ENCODE data around the gene DES. TPM values are rescaled to one million over a fixed set of nuclear protein-coding genes. Genes with fewer than 3 reads are reported as not detected.

DES gene
- total RNA-seq, 1 experiment from 2014 or later: not detected

GRCh38 chr2:219442256-219443015 is 24.3 kb downstream of the DES start:
- Histone ChIP-seq H3K9me2 (replicated peaks; ENCODE audit: insufficient read depth, low read length) (no peaks in the 10 kb centered on the region), H3K4me2 (ENCODE audit: low read depth, low read length, poor library complexity, severe bottlenecking) (no peak overlapping the region), H3K36me3 (ENCODE audit: insufficient read depth, low read length) (no peaks in the 10 kb centered on the region), H3K4me1 (ENCODE audit: low read length) (peaks cover 12% of the 10 kb centered on the region), H3K9me3 (ENCODE audit: low read length) (no peaks in the 10 kb centered on the region), H3K4me3 (ENCODE audit: low read length) (no peak overlapping the region), H3K9ac (ENCODE audit: low read length) (no peak overlapping the region), H3K27me3 (ENCODE audit: low read length) (no peaks in the 10 kb centered on the region), H4K20me1 (ENCODE audit: insufficient read depth, low read depth, low read length) (no peaks in the 10 kb centered on the region), H2AFZ (ENCODE audit: low read length) (no peak overlapping the region), H3K79me2 (ENCODE audit: low read length) (no peaks in the 10 kb centered on the region), H3K27ac (ENCODE audit: low read length) (no peak overlapping the region)
- DNase-seq: no peak

GRCh38 chr2:219443016-219443696 is 25.0 kb downstream of the DES start:
- no peak overlapping the region for H3K4me2 ChIP-seq (ENCODE audit: low read depth, low read length, poor library complexity, severe bottlenecking)

GRCh38 chr2:219443697-219444023 is 25.5 kb downstream of the DES start:
- H4K20me1 ChIP-seq (ENCODE audit: insufficient read depth, low read depth, low read length): no peaks in the 10 kb centered on the region
- no peak overlapping the region for H2AFZ ChIP-seq (ENCODE audit: low read length)
- no peaks in the 10 kb centered on the region for H3K9me3 ChIP-seq (ENCODE audit: low read length)
- H3K27me3 ChIP-seq (ENCODE audit: low read length): no peaks in the 10 kb centered on the region
- no peak overlapping the region for H3K27ac ChIP-seq (ENCODE audit: low read length)
- no peak overlapping the region for H3K4me2 ChIP-seq (ENCODE audit: low read depth, low read length, poor library complexity, severe bottlenecking)
- DNase-seq: no peak
- no peaks in the 10 kb centered on the region for H3K9me2 ChIP-seq (replicated peaks; ENCODE audit: insufficient read depth, low read length)
- H3K4me1 ChIP-seq (ENCODE audit: low read length): peaks cover 7% of the 10 kb centered on the region
- H3K4me3 ChIP-seq (ENCODE audit: low read length): no peak overlapping the region
- no peak overlapping the region for H3K9ac ChIP-seq (ENCODE audit: low read length)
- H3K79me2 ChIP-seq (ENCODE audit: low read length): no peaks in the 10 kb centered on the region
- no peaks in the 10 kb centered on the region for H3K36me3 ChIP-seq (ENCODE audit: insufficient read depth, low read length)

More at GRCh38 chr2:219443016-219443696, 25.0 kb downstream of the DES start:
- Histone ChIP-seq H2AFZ (ENCODE audit: low read length) (no peak overlapping the region), H3K9me3 (ENCODE audit: low read length) (no peaks in the 10 kb centered on the region), H3K4me3 (ENCODE audit: low read length) (no peak overlapping the region), H4K20me1 (ENCODE audit: insufficient read depth, low read depth, low read length) (no peaks in the 10 kb centered on the region), H3K4me1 (ENCODE audit: low read length) (peaks cover 12% of the 10 kb centered on the region), H3K27ac (ENCODE audit: low read length) (no peak overlapping the region), H3K79me2 (ENCODE audit: low read length) (no peaks in the 10 kb centered on the region), H3K9me2 (replicated peaks; ENCODE audit: insufficient read depth, low read length) (no peaks in the 10 kb centered on the region), H3K36me3 (ENCODE audit: insufficient read depth, low read length) (no peaks in the 10 kb centered on the region), H3K27me3 (ENCODE audit: low read length) (no peaks in the 10 kb centered on the region), H3K9ac (ENCODE audit: low read length) (no peak overlapping the region)
- DNase-seq: no peak

- Histone ChIP-seq H3K9ac (ENCODE audit: low read length) (no peak overlapping the region), H2AFZ (ENCODE audit: low read length) (no peak overlapping the region), H3K4me2 (ENCODE audit: low read depth, low read length, poor library complexity, severe bottlenecking) (no peak overlapping the region), H3K4me3 (ENCODE audit: low read length) (no peak overlapping the region), H4K20me1 (ENCODE audit: insufficient read depth, low read depth, low read length) (no peaks in the 10 kb centered on the region), H3K9me2 (replicated peaks; ENCODE audit: insufficient read depth, low read length) (no peaks in the 10 kb centered on the region), H3K9me3 (ENCODE audit: low read length) (no peaks in the 10 kb centered on the region), H3K27me3 (ENCODE audit: low read length) (no peaks in the 10 kb centered on the region), H3K36me3 (ENCODE audit: insufficient read depth, low read length) (no peaks in the 10 kb centered on the region), H3K4me1 (ENCODE audit: low read length) (peaks cover 7% of the 10 kb centered on the region), H3K27ac (ENCODE audit: low read length) (no peak overlapping the region), H3K79me2 (ENCODE audit: low read length) (no peaks in the 10 kb centered on the region)
- DNase-seq: no peak
These were observed 26.5 kb downstream of the DES start for GRCh38 chr2:219444566-219445091.

GRCh38 chr2:219445220-219445640 is 27.1 kb downstream of the DES start:
- H4K20me1 ChIP-seq (ENCODE audit: insufficient read depth, low read depth, low read length): no peaks in the 10 kb centered on the region
- no peak overlapping the region for H3K9ac ChIP-seq (ENCODE audit: low read length)
- no peak overlapping the region for H3K4me3 ChIP-seq (ENCODE audit: low read length)
- no peaks in the 10 kb centered on the region for H3K27me3 ChIP-seq (ENCODE audit: low read length)
- H3K4me2 ChIP-seq (ENCODE audit: low read depth, low read length, poor library complexity, severe bottlenecking): no peak overlapping the region
- no peaks in the 10 kb centered on the region for H3K36me3 ChIP-seq (ENCODE audit: insufficient read depth, low read length)
- DNase-seq: no peak
- no peak overlapping the region for H3K27ac ChIP-seq (ENCODE audit: low read length)
- H3K9me3 ChIP-seq (ENCODE audit: low read length): no peaks in the 10 kb centered on the region
- no peaks in the 10 kb centered on the region for H3K9me2 ChIP-seq (replicated peaks; ENCODE audit: insufficient read depth, low read length)
- no peaks in the 10 kb centered on the region for H3K79me2 ChIP-seq (ENCODE audit: low read length)
- H2AFZ ChIP-seq (ENCODE audit: low read length): no peak overlapping the region
- peaks cover 7% of the 10 kb centered on the region for H3K4me1 ChIP-seq (ENCODE audit: low read length)

GRCh38 chr2:219446101-219446504 is 27.9 kb downstream of the DES start:
- Histone ChIP-seq H4K20me1 (ENCODE audit: insufficient read depth, low read depth, low read length) (no peaks in the 10 kb centered on the region), H3K9me2 (replicated peaks; ENCODE audit: insufficient read depth, low read length) (no peaks in the 10 kb centered on the region), H2AFZ (ENCODE audit: low read length) (no peak overlapping the region), H3K4me1 (ENCODE audit: low read length) (peaks cover 7% of the 10 kb centered on the region), H3K36me3 (ENCODE audit: insufficient read depth, low read length) (no peaks in the 10 kb centered on the region), H3K27ac (ENCODE audit: low read length) (no peak overlapping the region), H3K9me3 (ENCODE audit: low read length) (no peaks in the 10 kb centered on the region), H3K79me2 (ENCODE audit: low read length) (no peaks in the 10 kb centered on the region), H3K27me3 (ENCODE audit: low read length) (no peaks in the 10 kb centered on the region), H3K4me3 (ENCODE audit: low read length) (no peak overlapping the region), H3K9ac (ENCODE audit: low read length) (no peak overlapping the region), H3K4me2 (ENCODE audit: low read depth, low read length, poor library complexity, severe bottlenecking) (no peak overlapping the region)
- DNase-seq: peak; percentile 46

- no peak overlapping the region for H3K4me2 ChIP-seq (ENCODE audit: low read depth, low read length, poor library complexity, severe bottlenecking)
- peaks cover 7% of the 10 kb centered on the region for H3K4me1 ChIP-seq (ENCODE audit: low read length)
- no peak overlapping the region for H3K4me3 ChIP-seq (ENCODE audit: low read length)
- DNase-seq: no peak
- no peaks in the 10 kb centered on the region for H4K20me1 ChIP-seq (ENCODE audit: insufficient read depth, low read depth, low read length)
- no peak overlapping the region for H3K27ac ChIP-seq (ENCODE audit: low read length)
- H3K27me3 ChIP-seq (ENCODE audit: low read length): no peaks in the 10 kb centered on the region
- H2AFZ ChIP-seq (ENCODE audit: low read length): no peak overlapping the region
- H3K79me2 ChIP-seq (ENCODE audit: low read length): no peaks in the 10 kb centered on the region
- no peak overlapping the region for H3K9ac ChIP-seq (ENCODE audit: low read length)
- H3K9me3 ChIP-seq (ENCODE audit: low read length): no peaks in the 10 kb centered on the region
- H3K36me3 ChIP-seq (ENCODE audit: insufficient read depth, low read length): no peaks in the 10 kb centered on the region
- no peaks in the 10 kb centered on the region for H3K9me2 ChIP-seq (replicated peaks; ENCODE audit: insufficient read depth, low read length)
These were observed 28.5 kb downstream of the DES start for GRCh38 chr2:219446689-219447088.

GRCh38 chr2:219447242-219448098 is 29.3 kb downstream of the DES start:
- Histone ChIP-seq H3K4me2 (ENCODE audit: low read depth, low read length, poor library complexity, severe bottlenecking) (no peak overlapping the region), H2AFZ (ENCODE audit: low read length) (no peak overlapping the region), H3K9me2 (replicated peaks; ENCODE audit: insufficient read depth, low read length) (no peaks in the 10 kb centered on the region), H3K9me3 (ENCODE audit: low read length) (no peaks in the 10 kb centered on the region), H3K9ac (ENCODE audit: low read length) (no peak overlapping the region), H3K4me1 (ENCODE audit: low read length) (peaks cover 7% of the 10 kb centered on the region), H4K20me1 (ENCODE audit: insufficient read depth, low read depth, low read length) (no peaks in the 10 kb centered on the region), H3K4me3 (ENCODE audit: low read length) (no peak overlapping the region), H3K79me2 (ENCODE audit: low read length) (no peaks in the 10 kb centered on the region), H3K27me3 (ENCODE audit: low read length) (no peaks in the 10 kb centered on the region), H3K27ac (ENCODE audit: low read length) (no peak overlapping the region), H3K36me3 (ENCODE audit: insufficient read depth, low read length) (no peaks in the 10 kb centered on the region)
- DNase-seq: no peak

Measured in Karpas-422 (cell line).